Right ventricle myocardium inferior (tissue), 1 donor: Measurements from ENCODE around the gene GPR39. TPM values are rescaled to one million over a fixed set of nuclear protein-coding genes. Genes with fewer than 3 reads are reported as not detected.

Experiments
- ATAC-seq: fragments of 200-7000 bp; cut with Tn5 transposase; one replicate; pipeline ENCODE4 v1.9.1; 2020; ENCODE audit warnings: mild to moderate bottlenecking, moderate library complexity
- DNase-seq: peaks from one replicate; pipeline ENCODE4 v3.0.0; 2021; ENCODE audit errors: missing footprints
- intact Hi-C: fragments of 100-400 bp; cut with DNase I; formaldehyde crosslinking; loops from one replicate; pipeline ENCODE4 v1.11.0; 2022
- total RNA-seq: library from RNA; stranded (reverse); fragmentation: NEBNext Ultra II Directional; extraction: Animal tissue kit (Norgen Biotek cat#: 25700); gene quantifications from one replicate; pipeline ENCODE4 v1.2.1, GENCODE V29; 2021
- donor health status: DM: no; HTN: yes; CAD: no; lungs with severe emphysema.

GPR39 gene
- total RNA-seq, 1 donor from 2014 or later = not detected

GRCh38 chr2:132671151-132671835 lies 254.7 kb downstream of the GPR39 start:
- no peak for ATAC-seq
- DNase-seq = no peak
- intact Hi-C loops = no loop called here

- intact Hi-C loops = no loop called here
- ATAC-seq = no peak
Observed at GRCh38 chr2:132676999-132677398, 260.4 kb downstream of the GPR39 start.

GRCh38 chr2:132677661-132678060 lies 261.1 kb downstream of the GPR39 start:
- no peak for ATAC-seq
- intact Hi-C loops = no loop called here
- no peak for DNase-seq

More at GRCh38 chr2:132676999-132677398, 260.4 kb downstream of the GPR39 start:
- no peak for DNase-seq

GRCh38 chr2:132678483-132678882 lies 261.9 kb downstream of the GPR39 start:
- ATAC-seq (no peak), DNase-seq (no peak)
- intact Hi-C loops = no loop called here

GRCh38 chr2:132680544-132680943 lies 263.9 kb downstream of the GPR39 start:
- DNase-seq = no peak
- ATAC-seq = no peak
- intact Hi-C loops = no loop called here

GRCh38 chr2:132681766-132682165 lies 265.2 kb downstream of the GPR39 start:
- ATAC-seq (no peak), DNase-seq (no peak)

GRCh38 chr2:132690664-132691303 lies 274.2 kb downstream of the GPR39 start:
- DNase-seq = no peak
- ATAC-seq = no peak
- intact Hi-C loops = no loop called here

More at GRCh38 chr2:132681766-132682165, 265.2 kb downstream of the GPR39 start:
- intact Hi-C loops = no loop called here

- intact Hi-C loops = no loop called here
- DNase-seq (no peak), ATAC-seq (no peak)
Observed at GRCh38 chr2:132691556-132691955, 275.0 kb downstream of the GPR39 start.

GRCh38 chr2:132692816-132693215 lies 276.2 kb downstream of the GPR39 start:
- DNase-seq = no peak
- ATAC-seq = no peak
- intact Hi-C loops = no loop called here
